Body of pancreas (tissue), 4 donors: ENCODE results near the gene YEATS2. TPM values are rescaled to one million over a fixed set of nuclear protein-coding genes. Genes with fewer than 3 reads are reported as not detected.

Experiments
- ATAC-seq: fragments of 150-250 bp; one replicate; pipeline ENCODE4 v1.9.1; 2016
- DNase-seq, 4 donors: peaks; one replicate each; pipeline ENCODE4 v3.0.0-alpha.2; 2019
- H3K27ac ChIP-seq, 4 donors: fragments of 200-600 bp; sonication (generic); 1 replicate in 3 of 4; 2 replicates in 1 of 4; pipeline versions ENCODE4 v1.5.1 to v1.6.1; 2016 to 2019; ENCODE audit warnings: mild to moderate bottlenecking in 1 of 4, mixed read lengths in 1 of 4, moderate library complexity in 1 of 4
- H3K27me3 ChIP-seq, 2 donors: fragments of 200-600 bp; sonication (generic); one replicate each; pipeline ENCODE4 v1.6.0; 2016; ENCODE audit warnings: mild to moderate bottlenecking in 1 of 2
- H3K36me3 ChIP-seq, 2 donors: fragments of 200-600 bp; sonication (generic); replicated peaks in 1 of 2; 2 replicates each; pipeline ENCODE4 v1.5.1; 2016; ENCODE audit warnings: low read depth in 2 of 2; ENCODE audit not compliant: insufficient read depth in 1 of 2
- H3K4me1 ChIP-seq: fragments of 200-600 bp; sonication (generic); one replicate; pipeline ENCODE4 v1.6.0; 2016
- H3K4me3 ChIP-seq, 2 donors: fragments of 200-600 bp; sonication (generic); 1 replicate in 1 of 2; 2 replicates in 1 of 2; pipeline ENCODE4 v1.5.1; 2016 to 2019
- H3K9me3 ChIP-seq, 3 donors: fragments of 200-600 bp; sonication (generic); 1 replicate in 2 of 3; 2 replicates in 1 of 3; pipeline ENCODE4 v1.5.1; 2016
- CTCF ChIP-seq, 7 experiments: fragments of 450-650 bp in 4 of 7; fragments of 200-600 bp in 3 of 7; sonication (generic) in 3 of 7; IDR thresholded peaks; one replicate each; pipeline ENCODE4 v1.5.1; 2016 to 2019; ENCODE audit warnings: antibody characterized with exemption in 7 of 7
- POLR2A ChIP-seq, 3 donors: fragments of 450-650 bp; IDR thresholded peaks; one replicate each; pipeline ENCODE4 v1.6.1; 2016; ENCODE audit warnings: antibody characterized with exemption in 3 of 3, mild to moderate bottlenecking in 2 of 3
- WGBS, 2 donors: methylation state at CpG; one replicate each; pipeline ENCODE4 v1.1.5; 2017; 5-methylcytosine and 5-hydroxymethylcytosine counted together
- intact Hi-C: fragments of 100-400 bp; cut with DNase I; formaldehyde crosslinking; loops from one replicate; pipeline ENCODE4 v1.15.1; 2023
- total RNA-seq, 2 donors: library from RNA; depleted of rRNA; stranded (reverse); fragments of >200 nt; gene quantifications; one replicate each; pipeline ENCODE4 v1.1.0, GENCODE V29; 2016

The YEATS2 gene
- total RNA-seq, 2 donors from 2014 or later = 12.5 to 13.8 TPM

DNA sequence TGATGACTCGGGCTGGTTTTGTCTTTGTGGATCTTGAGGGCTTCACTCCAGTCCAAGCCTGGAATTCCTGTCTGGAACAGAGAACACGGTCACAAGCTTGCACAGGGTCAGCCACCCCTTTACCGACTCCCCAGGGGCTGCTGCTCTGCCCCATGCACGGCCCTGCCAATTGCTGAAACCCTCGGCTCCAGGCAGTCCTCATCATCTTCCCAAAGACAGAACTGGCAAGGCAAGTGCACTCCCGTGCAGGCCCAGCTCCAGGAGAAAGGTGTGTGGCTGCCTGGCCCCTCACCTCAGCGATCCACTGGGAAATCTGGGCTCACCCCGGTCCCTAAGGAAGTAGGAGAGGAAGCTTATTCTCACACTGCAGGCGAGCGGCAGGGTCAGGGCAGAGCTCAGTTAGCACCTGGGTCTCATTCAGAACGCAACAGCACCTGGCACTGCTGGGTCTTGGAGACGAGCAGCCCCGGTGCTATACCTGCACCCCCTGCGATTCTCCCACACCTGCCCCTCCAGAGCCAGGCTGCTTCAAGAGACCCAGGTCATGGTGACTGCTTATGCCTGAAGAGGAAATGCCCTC, 120.5 kb downstream of the YEATS2 start:
- Histone ChIP-seq H3K4me3 (no peak overlapping the region), H3K27ac (no peak overlapping the region), H3K4me1 (peaks cover 3% of the 10 kb centered on the region), H3K27me3 (no peaks in the 10 kb centered on the region), H3K9me3 (no peaks in the 10 kb centered on the region), H3K36me3 (peaks cover 0 to 8% of the 10 kb centered on the region in 2 donors)
- ATAC-seq (no peak), DNase-seq (no peak)
- no peak for TF ChIP-seq CTCF (IDR thresholded peaks at IDR 0.05)
- no peak for TF ChIP-seq POLR2A (IDR thresholded peaks at IDR 0.05)
- WGBS, 2 donors = 89 to 93% methylated on average over 3 to 12 of the region's 14 CpGs
- intact Hi-C loops = no loop called here

GRCh38 chr3:183818706-183819624, 121.4 kb downstream of the YEATS2 start:
- intact Hi-C loops = no loop called here
- Histone ChIP-seq H3K9me3 (no peaks in the 10 kb centered on the region), H3K4me1 (peaks cover 4% of the 10 kb centered on the region), H3K27ac (no peak overlapping the region), H3K4me3 (no peak overlapping the region), H3K36me3 (peaks cover 0 to 8% of the 10 kb centered on the region in 2 donors), H3K27me3 (no peaks in the 10 kb centered on the region)
- ATAC-seq (no peak), DNase-seq (no peak)
- no peak for TF ChIP-seq CTCF (IDR thresholded peaks at IDR 0.05)
- no peak for TF ChIP-seq POLR2A (IDR thresholded peaks at IDR 0.05)
- 91 to 96% methylated on average over 14 to 25 of the region's 25 CpGs for WGBS, 2 donors

DNA sequence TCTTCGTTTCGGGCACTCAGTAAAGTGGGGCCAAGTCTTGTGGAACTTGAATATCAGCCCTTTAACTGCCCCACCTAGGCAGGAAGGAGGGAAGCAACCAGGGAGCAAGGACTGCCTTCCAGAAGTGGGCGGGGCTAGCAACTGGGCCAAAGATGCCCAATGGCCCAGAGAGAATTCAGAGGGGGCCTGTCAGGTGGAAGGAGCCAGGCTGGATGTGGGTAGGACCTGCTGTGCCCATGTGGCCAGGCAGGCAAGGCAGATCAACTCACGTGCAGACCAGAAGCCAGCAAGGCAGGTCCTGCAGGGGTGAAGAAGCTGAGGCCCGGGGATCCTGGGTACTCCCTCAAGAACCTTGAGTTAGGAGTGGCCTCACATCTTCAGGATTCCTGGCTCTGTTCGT, 122.2 kb downstream of the YEATS2 start:
- Histone ChIP-seq H3K27ac (no peak overlapping the region), H3K4me1 (peaks cover 13% of the 10 kb centered on the region), H3K27me3 (no peaks in the 10 kb centered on the region), H3K36me3 (peaks cover 0 to 8% of the 10 kb centered on the region in 2 donors), H3K9me3 (no peaks in the 10 kb centered on the region), H3K4me3 (no peak overlapping the region)
- no peak for DNase-seq
- intact Hi-C loops = no loop called here
- no peak for ATAC-seq
- WGBS, 2 donors = 86 to 90% methylated on average over 6 of the region's 6 CpGs
- TF ChIP-seq POLR2A (IDR thresholded peaks at IDR 0.05) = no peak
- no peak for TF ChIP-seq CTCF (IDR thresholded peaks at IDR 0.05)

DNA sequence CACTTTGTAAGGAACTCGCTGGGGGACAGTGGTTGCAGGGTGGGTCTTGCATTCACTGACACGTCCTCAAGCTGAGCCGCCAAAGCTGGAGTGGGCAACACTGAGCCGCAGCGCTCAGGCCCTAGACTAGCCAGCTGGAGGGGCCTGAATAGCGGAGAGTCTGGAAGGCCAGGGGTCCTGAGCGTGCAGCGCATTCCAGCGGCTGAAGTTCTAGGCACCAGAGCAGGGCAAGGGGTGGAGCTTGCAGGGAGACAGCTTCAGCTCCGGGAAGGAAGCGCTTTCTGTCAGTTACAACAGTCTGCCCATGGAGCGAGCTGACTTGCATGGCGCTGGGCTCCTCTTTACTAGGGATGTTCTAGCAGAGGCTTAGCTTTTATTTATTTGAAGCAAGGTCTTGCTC, 125.0 kb downstream of the YEATS2 start:
- Histone ChIP-seq H3K27ac (no peak overlapping the region), H3K9me3 (no peaks in the 10 kb centered on the region), H3K4me3 (no peak overlapping the region), H3K36me3 (no peaks in the 10 kb centered on the region), H3K4me1 (peaks cover 29% of the 10 kb centered on the region), H3K27me3 (no peaks in the 10 kb centered on the region)
- DNase-seq (no peak), ATAC-seq (no peak)
- WGBS, 2 donors = 88 to 94% methylated on average over 12 to 13 of the region's 13 CpGs
- intact Hi-C loops = no loop called here
- no peak for TF ChIP-seq CTCF (IDR thresholded peaks at IDR 0.05)
- TF ChIP-seq POLR2A (IDR thresholded peaks at IDR 0.05) = no peak
